Stimulated activated naive B cell treated with anti-CD40 and anti-IgM and Interleukin-4, amounts not matched to agents 10 μg/mL and 1 μg/mL and 100 μg/mL, for 72 hours (primary cell): ENCODE results near the gene CARNS1.

Experiments
- ATAC-seq, 2 donors: fragments of 150-1000 bp; cut with Tn5 transposase; replicated peaks; 2 replicates each; pipeline ENCODE4 v1.10.0; 2021; ENCODE audit warnings: moderate library complexity in 1 of 2
- DNase-seq: peaks from one replicate; pipeline ENCODE4 v3.0.0; 2021
- H3K27ac Mint-ChIP-seq: one replicate; pipeline ENCODE4 v1.8.0; 2022; ENCODE audit warnings: mild to moderate bottlenecking, mixed read lengths
- H3K27me3 Mint-ChIP-seq, 2 donors: one replicate each; pipeline ENCODE4 v1.8.0; 2022; ENCODE audit warnings: mixed read lengths in 2 of 2
- H3K36me3 Mint-ChIP-seq, 2 donors: one replicate each; pipeline ENCODE4 v1.8.0; 2022; ENCODE audit warnings: mixed read lengths in 2 of 2, mild to moderate bottlenecking in 1 of 2
- H3K4me1 Mint-ChIP-seq, 2 donors: one replicate each; pipeline ENCODE4 v1.8.0; 2022; ENCODE audit warnings: mixed read lengths in 2 of 2, mild to moderate bottlenecking in 1 of 2
- H3K4me3 Mint-ChIP-seq, 2 donors: one replicate each; pipeline ENCODE4 v1.8.0; 2022; ENCODE audit warnings: mild to moderate bottlenecking in 2 of 2, mixed read lengths in 2 of 2, moderate library complexity in 1 of 2
- H3K9me3 Mint-ChIP-seq, 2 donors: one replicate each; pipeline ENCODE4 v1.8.0; 2022; ENCODE audit warnings: mixed read lengths in 2 of 2, mild to moderate bottlenecking in 1 of 2

CARNS1 gene

GRCh38 chr11:67384851-67385366, 30.6 kb upstream of the CARNS1 start:
- H3K27me3 Mint-ChIP-seq: no peaks in the 10 kb centered on the region

GRCh38 chr11:67387069-67387468, 28.4 kb upstream of the CARNS1 start:
- H3K27ac Mint-ChIP-seq: no peak overlapping the region
- no peaks in the 10 kb centered on the region for H3K9me3 Mint-ChIP-seq
- H3K4me3 Mint-ChIP-seq: no peak overlapping the region
- peaks cover 1 to 3% of the 10 kb centered on the region in 2 donors for H3K36me3 Mint-ChIP-seq
- no peak for ATAC-seq
- H3K4me1 Mint-ChIP-seq: peaks cover 21 to 41% of the 10 kb centered on the region in 2 donors
- no peaks in the 10 kb centered on the region for H3K27me3 Mint-ChIP-seq
- no peak for DNase-seq

More at GRCh38 chr11:67384851-67385366, 30.6 kb upstream of the CARNS1 start:
- Mint-ChIP-seq H3K4me1 (peaks cover 24 to 45% of the 10 kb centered on the region in 2 donors), H3K36me3 (peaks cover 0 to 3% of the 10 kb centered on the region in 2 donors), H3K27ac (no peak overlapping the region), H3K9me3 (no peaks in the 10 kb centered on the region), H3K4me3 (no peak overlapping the region)
- ATAC-seq (no peak), DNase-seq (no peak)

GRCh38 chr11:67387518-67387917, 28.0 kb upstream of the CARNS1 start:
- H3K27me3 Mint-ChIP-seq: no peaks in the 10 kb centered on the region
- H3K27ac Mint-ChIP-seq: no peak overlapping the region
- ATAC-seq (no peak), DNase-seq (no peak)
- peaks cover 19 to 41% of the 10 kb centered on the region in 2 donors for H3K4me1 Mint-ChIP-seq
- H3K9me3 Mint-ChIP-seq: no peaks in the 10 kb centered on the region
- no peak overlapping the region for H3K4me3 Mint-ChIP-seq
- peaks cover 1 to 3% of the 10 kb centered on the region in 2 donors for H3K36me3 Mint-ChIP-seq

- no peak for DNase-seq
- Mint-ChIP-seq H3K9me3 (no peaks in the 10 kb centered on the region), H3K27me3 (no peaks in the 10 kb centered on the region), H3K4me1 (peaks cover 28 to 52% of the 10 kb centered on the region in 2 donors), H3K4me3 (peak overlapping the region; percentile 33 to 69), H3K27ac (peak overlapping the region; percentile 53), H3K36me3 (peaks cover 7 to 8% of the 10 kb centered on the region in 2 donors)
- ATAC-seq: peak; percentile 37 to 48
These were observed 26.0 kb upstream of the CARNS1 start for GRCh38 chr11:67389477-67389876.

- no peak for ATAC-seq
- peak overlapping the region; percentile 92 for H3K27ac Mint-ChIP-seq
- no peaks in the 10 kb centered on the region for H3K9me3 Mint-ChIP-seq
- no peaks in the 10 kb centered on the region for H3K27me3 Mint-ChIP-seq
- no peak for DNase-seq
- H3K4me3 Mint-ChIP-seq: peak overlapping the region; percentile 94 to 96
- peaks cover 28 to 53% of the 10 kb centered on the region in 2 donors for H3K4me1 Mint-ChIP-seq
- H3K36me3 Mint-ChIP-seq: peaks cover 8 to 11% of the 10 kb centered on the region in 2 donors
These were observed 24.6 kb upstream of the CARNS1 start for GRCh38 chr11:67390947-67391303.

- H3K27ac Mint-ChIP-seq: peak within 1 kb of the TSS; percentile 92
- H3K4me1 Mint-ChIP-seq: peaks cover 31 to 59% of the 10 kb centered on the region in 2 donors
- H3K4me3 Mint-ChIP-seq: peak within 1 kb of the TSS; percentile 94 to 96
- DNase-seq (peak; percentile 89), ATAC-seq (peak; percentile 73 to 82)
- no peaks in the 10 kb centered on the region for H3K27me3 Mint-ChIP-seq
- peaks cover 11 to 13% of the 10 kb centered on the region in 2 donors for H3K36me3 Mint-ChIP-seq
- H3K9me3 Mint-ChIP-seq: no peaks in the 10 kb centered on the region
These were observed 23.9 kb upstream of the CARNS1 start, which contains the start of gene RAD9A for GRCh38 chr11:67391304-67392182. Gene RAD9A, plus strand, starts transcription at chr11:67391986. Its CDS starts 59 bp downstream, at chr11:67392045.

- ATAC-seq (peak; percentile 6 to 9), DNase-seq (no peak)
- peaks cover 15 to 19% of the 10 kb centered on the region in 2 donors for H3K36me3 Mint-ChIP-seq
- H3K27me3 Mint-ChIP-seq: no peaks in the 10 kb centered on the region
- peak overlapping the region; percentile 94 to 96 for H3K4me3 Mint-ChIP-seq
- H3K9me3 Mint-ChIP-seq: no peaks in the 10 kb centered on the region
- peaks cover 34 to 60% of the 10 kb centered on the region in 2 donors for H3K4me1 Mint-ChIP-seq
- H3K27ac Mint-ChIP-seq: peak overlapping the region; percentile 92
These were observed 23.2 kb upstream of the CARNS1 start for GRCh38 chr11:67392183-67392715.

GRCh38 chr11:67393437-67393836, 22.0 kb upstream of the CARNS1 start:
- Mint-ChIP-seq H3K27me3 (no peaks in the 10 kb centered on the region), H3K27ac (no peak overlapping the region), H3K36me3 (peaks cover 25% of the 10 kb centered on the region in 2 donors), H3K4me1 (peaks cover 40 to 67% of the 10 kb centered on the region in 2 donors), H3K4me3 (peak overlapping the region; percentile 18 to 32), H3K9me3 (no peaks in the 10 kb centered on the region)
- ATAC-seq: no peak
- DNase-seq: no peak

GRCh38 chr11:67393990-67394389, 21.5 kb upstream of the CARNS1 start:
- Mint-ChIP-seq H3K36me3 (peaks cover 25 to 26% of the 10 kb centered on the region in 2 donors), H3K27ac (no peak overlapping the region), H3K27me3 (no peaks in the 10 kb centered on the region), H3K9me3 (no peaks in the 10 kb centered on the region), H3K4me1 (peaks cover 37 to 68% of the 10 kb centered on the region in 2 donors), H3K4me3 (peak overlapping the region; percentile 18 to 32)
- DNase-seq: no peak
- no peak for ATAC-seq

GRCh38 chr11:67395555-67396258, 19.8 kb upstream of the CARNS1 start:
- no peak overlapping the region for H3K4me3 Mint-ChIP-seq
- H3K4me1 Mint-ChIP-seq: peaks cover 34 to 64% of the 10 kb centered on the region in 2 donors
- peak overlapping the region; percentile 79 for H3K27ac Mint-ChIP-seq

GRCh38 chr11:67396259-67396581, 19.3 kb upstream of the CARNS1 start:
- no peak overlapping the region for H3K4me3 Mint-ChIP-seq
- peaks cover 34 to 35% of the 10 kb centered on the region in 2 donors for H3K36me3 Mint-ChIP-seq
- no peaks in the 10 kb centered on the region for H3K27me3 Mint-ChIP-seq
- H3K4me1 Mint-ChIP-seq: peaks cover 32 to 62% of the 10 kb centered on the region in 2 donors
- H3K9me3 Mint-ChIP-seq: no peaks in the 10 kb centered on the region
- DNase-seq (no peak), ATAC-seq (no peak)
- H3K27ac Mint-ChIP-seq: no peak overlapping the region

More at GRCh38 chr11:67395555-67396258, 19.8 kb upstream of the CARNS1 start:
- no peaks in the 10 kb centered on the region for H3K27me3 Mint-ChIP-seq
- DNase-seq (no peak), ATAC-seq (no peak)
- peaks cover 33 to 34% of the 10 kb centered on the region in 2 donors for H3K36me3 Mint-ChIP-seq
- no peaks in the 10 kb centered on the region for H3K9me3 Mint-ChIP-seq

- H3K27ac Mint-ChIP-seq: peak overlapping the region; percentile 84
- no peak overlapping the region for H3K4me3 Mint-ChIP-seq
- ATAC-seq: no peak
- H3K4me1 Mint-ChIP-seq: peaks cover 31 to 57% of the 10 kb centered on the region in 2 donors
- DNase-seq: no peak
- H3K36me3 Mint-ChIP-seq: peaks cover 34 to 35% of the 10 kb centered on the region in 2 donors
- H3K9me3 Mint-ChIP-seq: no peaks in the 10 kb centered on the region
- H3K27me3 Mint-ChIP-seq: no peaks in the 10 kb centered on the region
These were observed 18.7 kb upstream of the CARNS1 start for GRCh38 chr11:67396587-67397389.

GRCh38 chr11:67397536-67397935, 17.9 kb upstream of the CARNS1 start:
- ATAC-seq (no peak), DNase-seq (no peak)
- Mint-ChIP-seq H3K36me3 (peaks cover 34 to 35% of the 10 kb centered on the region in 2 donors), H3K9me3 (no peaks in the 10 kb centered on the region), H3K27me3 (no peaks in the 10 kb centered on the region), H3K4me3 (no peak overlapping the region), H3K4me1 (peaks cover 28 to 53% of the 10 kb centered on the region in 2 donors), H3K27ac (peak overlapping the region; percentile 72)
